Prostate gland (tissue), 2 donors: ENCODE data around the gene FAU. TPM values are rescaled to one million over a fixed set of nuclear protein-coding genes. Genes with fewer than 3 reads are reported as not detected.
"Not testable (repeated sequence)": the region's sequence is repeated elsewhere in the genome, so short reads cannot be mapped to it uniquely, and the experiment has no call there.

Experiments used
- DNase-seq: peaks from one replicate; pipeline ENCODE4 v3.0.0-alpha.2; 2019; ENCODE audit warnings: low spot score
- H3K27ac ChIP-seq, 2 donors: fragments of 200-600 bp; sonication (generic); 2 replicates each; pipeline ENCODE4 v1.5.1; 2017 to 2019
- H3K27me3 ChIP-seq: fragments of 200-600 bp; sonication (generic); replicated peaks from 2 replicates; pipeline ENCODE4 v1.5.1; 2019; ENCODE audit not compliant: insufficient read depth
- H3K36me3 ChIP-seq, 2 donors: fragments of 200-600 bp; sonication (generic); 1 replicate in 1 of 2; 2 replicates in 1 of 2; pipeline versions ENCODE4 v1.5.1 to v1.8.1; 2017 to 2019
- H3K4me1 ChIP-seq: fragments of 200-600 bp; sonication (generic); replicated peaks from 2 replicates; pipeline ENCODE4 v1.5.1; 2019
- H3K4me3 ChIP-seq, 2 donors: fragments of 200-600 bp; sonication (generic); 2 replicates each; pipeline ENCODE4 v1.5.1; 2017 to 2019
- H3K9me3 ChIP-seq: fragments of 200-600 bp; sonication (generic); 2 replicates; pipeline ENCODE4 v1.5.1; 2017
- CTCF ChIP-seq, 4 experiments: fragments of 200-600 bp in 2 of 4; fragments of 450-650 bp in 2 of 4; sonication (generic) in 2 of 4; IDR thresholded peaks; 1 replicate in 3 of 4; 2 replicates in 1 of 4; pipeline ENCODE4 v1.5.1; 2016 to 2019; ENCODE audit warnings: antibody characterized with exemption in 4 of 4, mild to moderate bottlenecking in 2 of 4, moderate library complexity in 2 of 4
- POLR2A ChIP-seq: fragments of 450-650 bp; IDR thresholded peaks from one replicate; pipeline ENCODE4 v1.6.1; 2016; ENCODE audit warnings: antibody characterized with exemption, mild to moderate bottlenecking
- POLR2AphosphoS5 ChIP-seq: sonication (generic); formaldehyde crosslinking; IDR thresholded peaks from one replicate; pipeline ENCODE4 v1.6.1; 2017; ENCODE audit warnings: antibody characterized with exemption
- WGBS: methylation state at CpG from one replicate; pipeline ENCODE4 v1.1.5; 2018; 5-methylcytosine and 5-hydroxymethylcytosine counted together
- intact Hi-C: fragments of 100-400 bp; cut with DNase I; formaldehyde crosslinking; loops from one replicate; pipeline ENCODE4 v1.14.2; 2022
- total RNA-seq, 2 donors: library from RNA; depleted of rRNA; stranded (reverse); fragments of >200 nt; gene quantifications; one replicate each; pipeline ENCODE4 v1.1.0, GENCODE V29; 2016

Gene FAU
- total RNA-seq, 2 donors from 2014 or later = 654 to 691 TPM

GRCh38 chr11:65150509-65151299, 28.8 kb upstream of the FAU start:
- H3K4me3 ChIP-seq = no peak overlapping the region
- H3K27me3 ChIP-seq = no peaks in the 10 kb centered on the region
- no peaks in the 10 kb centered on the region for H3K4me1 ChIP-seq
- TF ChIP-seq POLR2AphosphoS5 = peak; percentile 56
- peak; percentile 31 for TF ChIP-seq POLR2A
- peak in 1 of 4 experiments; percentile 24 for TF ChIP-seq CTCF (IDR thresholded peaks at IDR 0.05)
- peak; percentile 84 for DNase-seq
- no peaks in the 10 kb centered on the region for H3K36me3 ChIP-seq
- no peaks in the 10 kb centered on the region for H3K9me3 ChIP-seq
- WGBS = 16% methylated on average over 12 of the region's 12 CpGs
- intact Hi-C loops = no loop called here
- peak overlapping the region; percentile 57 to 58 for H3K27ac ChIP-seq

DNA sequence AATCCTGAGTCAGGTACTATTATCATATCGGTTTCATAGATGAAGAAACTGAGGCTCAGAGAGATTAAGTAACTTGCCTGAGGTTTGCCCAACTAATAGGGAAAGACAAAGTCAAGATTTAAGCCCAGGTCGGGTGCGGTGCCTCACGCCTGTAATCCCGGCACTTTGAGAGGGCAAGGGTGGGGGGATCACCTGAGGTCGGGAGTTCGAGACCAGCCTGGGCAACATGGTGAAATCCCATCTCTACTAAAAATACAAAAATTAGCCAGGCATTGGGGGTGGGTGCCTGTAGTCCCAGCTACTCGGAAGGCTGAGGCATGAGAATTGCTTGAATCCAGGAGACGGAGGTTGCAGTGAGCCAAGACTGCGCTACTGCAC, 28.2 kb upstream of the FAU start:
- H3K36me3 ChIP-seq, DNase-seq, H3K4me3 ChIP-seq, H3K27me3 ChIP-seq, H3K9me3 ChIP-seq, intact Hi-C loops, H3K4me1 ChIP-seq: not testable (repeated sequence)
- H3K27ac ChIP-seq = peak overlapping the region; percentile 57 to 58
- 78% methylated on average over 10 of the region's 10 CpGs for WGBS

- intact Hi-C loops = no loop called here
- Histone ChIP-seq H3K9me3 (no peaks in the 10 kb centered on the region), H3K27me3 (no peaks in the 10 kb centered on the region), H3K27ac (no peak overlapping the region), H3K36me3 (no peaks in the 10 kb centered on the region), H3K4me1 (no peaks in the 10 kb centered on the region), H3K4me3 (no peak overlapping the region)
- no peak for DNase-seq
- TF ChIP-seq POLR2A (no peak), CTCF (IDR thresholded peaks at IDR 0.05) (no peak), POLR2AphosphoS5 (no peak)
- 79% methylated on average over 5 of the region's 5 CpGs for WGBS
Measured at GRCh38 chr11:65148657-65149056, 26.7 kb upstream of the FAU start.

- Histone ChIP-seq H3K27me3 (no peaks in the 10 kb centered on the region), H3K36me3 (no peaks in the 10 kb centered on the region), H3K9me3 (no peaks in the 10 kb centered on the region), H3K4me1 (no peaks in the 10 kb centered on the region), H3K4me3 (no peak overlapping the region), H3K27ac (no peak overlapping the region)
- TF ChIP-seq POLR2AphosphoS5 = no peak
- TF ChIP-seq CTCF (IDR thresholded peaks at IDR 0.05) = no peak
- no peak for TF ChIP-seq POLR2A
- intact Hi-C loops = no loop called here
- WGBS = 72% methylated on average over 2 of the region's 2 CpGs
- no peak for DNase-seq
Measured at GRCh38 chr11:65147352-65148075, 25.6 kb upstream of the FAU start.

GRCh38 chr11:65141896-65142494, 20.1 kb upstream of the FAU start:
- DNase-seq = no peak
- H3K9me3 ChIP-seq = no peaks in the 10 kb centered on the region
- intact Hi-C loops = no loop called here
- no peaks in the 10 kb centered on the region for H3K27me3 ChIP-seq
- no peaks in the 10 kb centered on the region for H3K36me3 ChIP-seq
- WGBS = 75% methylated on average over 7 of the region's 7 CpGs
- H3K4me3 ChIP-seq = no peak overlapping the region
- TF ChIP-seq CTCF (IDR thresholded peaks at IDR 0.05) = no peak
- TF ChIP-seq POLR2A = no peak
- no peak for TF ChIP-seq POLR2AphosphoS5
- no peak overlapping the region for H3K27ac ChIP-seq
- H3K4me1 ChIP-seq = no peaks in the 10 kb centered on the region
